HepG2 (cell line): ENCODE data around the gene ABCD1. TPM values are rescaled to one million over a fixed set of nuclear protein-coding genes. Genes with fewer than 3 reads are reported as not detected.

Experiments
- ATAC-seq: fragments of 200-7000 bp; cut with Tn5 transposase; 3 replicates; pipeline ENCODE4 v1.9.1; 2020; ENCODE audit warnings: mild to moderate bottlenecking, moderate library complexity
- BruUV-seq: library from RNA; stranded (reverse); fragments of 400-500 nt; replicated peaks from 2 replicates; lab custom pipeline; 2021; lab: Mats Ljungman, UMichigan
- CTCF ChIA-PET: fragments of 300-600 bp; formaldehyde crosslinking; extraction: SDS; loops from one replicate; lab custom pipeline; 2021; ENCODE audit warnings: low total read pairs, inconsistent platforms, low intra/inter-chr PET ratio; lab: Yijun Ruan, JAX
- POLR2A ChIA-PET: fragments of 350-600 bp; sonication (Branson Sonifier 250); formaldehyde crosslinking; loops from one replicate; lab custom pipeline; 2020; ENCODE audit warnings: antibody characterized with exemption, inconsistent platforms; lab: Yijun Ruan, JAX
- DNase-seq: peaks from one replicate; pipeline ENCODE4 v3.0.0-alpha.2; 2015; ENCODE audit warnings: low spot score
- FAIRE-seq: peaks from 3 replicates; lab custom pipeline; 2011; peaks lifted over from hg19 to GRCh38; lab: Jason Lieb, UNC
- H2AFZ ChIP-seq: one replicate; pipeline ENCODE4 v1.6.1; 2011; ENCODE audit warnings: low read length, inconsistent platforms
- H3K27ac ChIP-seq: fragments of 300-600 bp; 3 replicates; pipeline ENCODE4 v1.8.0; 2011; ENCODE audit warnings: mixed run types, mild to moderate bottlenecking, mixed read lengths, low read length, inconsistent platforms; ENCODE audit not compliant: insufficient read depth; ENCODE audit errors: extremely low read length
- H3K27me3 ChIP-seq, 2 experiments: fragments of 200-600 bp in 1 of 2; 2 replicates in 1 of 2; 3 replicates in 1 of 2; pipeline versions ENCODE4 v1.6.0 to v1.8.0; 2011; ENCODE audit warnings: low read length in 2 of 2, mild to moderate bottlenecking in 2 of 2, moderate library complexity in 2 of 2, inconsistent platforms in 1 of 2; ENCODE audit not compliant: insufficient read depth in 2 of 2, control insufficient read depth in 1 of 2
- H3K36me3 ChIP-seq, 2 experiments: fragments of 200-600 bp in 1 of 2; replicated peaks in 1 of 2; 2 replicates in 1 of 2; 3 replicates in 1 of 2; pipeline versions ENCODE4 v1.5.1 to v1.8.0; 2011; ENCODE audit warnings: low read length in 2 of 2, inconsistent platforms in 1 of 2; ENCODE audit not compliant: insufficient read depth in 2 of 2, control insufficient read depth in 1 of 2
- H3K4me1 ChIP-seq: 2 replicates; pipeline ENCODE4 v1.5.1; 2012; ENCODE audit warnings: low read length, inconsistent platforms; ENCODE audit not compliant: insufficient read depth
- H3K4me2 ChIP-seq: 2 replicates; pipeline ENCODE4 v1.6.0; 2011; ENCODE audit warnings: low read depth, low read length, inconsistent platforms
- H3K4me3 ChIP-seq, 3 experiments: fragments of 200-600 bp in 1 of 3; sonication (generic), shearing (Covaris generic) in 1 of 3; replicated peaks in 1 of 3; 2 replicates each; pipeline ENCODE4 v1.5.1; 2011 to 2016; ENCODE audit warnings: low read length in 3 of 3, inconsistent platforms in 2 of 3, low read depth in 2 of 3, mild to moderate bottlenecking in 2 of 3, control low read depth in 1 of 3, mixed read lengths in 1 of 3; ENCODE audit not compliant: insufficient read depth in 1 of 3
- H3K79me2 ChIP-seq: one replicate; pipeline ENCODE4 v1.6.1; 2011; ENCODE audit warnings: low read length, inconsistent platforms; ENCODE audit not compliant: insufficient read depth
- H3K9ac ChIP-seq: 2 replicates; pipeline ENCODE4 v1.6.0; 2011; ENCODE audit warnings: mild to moderate bottlenecking, low read depth, low read length, inconsistent platforms; ENCODE audit not compliant: insufficient read depth
- H3K9me3 ChIP-seq: 2 replicates; pipeline ENCODE4 v1.5.1; 2012; ENCODE audit warnings: mild to moderate bottlenecking, low read length
- H4K20me1 ChIP-seq: 2 replicates; pipeline ENCODE4 v1.6.0; 2011; ENCODE audit warnings: inconsistent platforms, mild to moderate bottlenecking, low read length, moderate library complexity; ENCODE audit not compliant: insufficient read depth
- GATAD2A ChIP-seq: IDR thresholded peaks from 2 replicates; pipeline ENCODE4 v1.6.1; 2016
- ISX ChIP-seq: sonication (generic); formaldehyde crosslinking; conservative IDR thresholded peaks from 2 replicates; pipeline ENCODE4 v1.5.0; 2020; ENCODE audit warnings: missing genetic modification reagents
- KDM5B ChIP-seq: sonication (generic); formaldehyde crosslinking; IDR thresholded peaks from 2 replicates; pipeline ENCODE4 v1.4.0; 2020; ENCODE audit warnings: missing genetic modification reagents, mild to moderate bottlenecking, borderline replicate concordance
- KLF11 ChIP-seq: IDR thresholded peaks from 2 replicates; pipeline ENCODE4 v1.6.1; 2016; ENCODE audit warnings: missing compliant biosample characterization
- PCBP2 ChIP-seq: fragments of 200-400 bp; formaldehyde crosslinking; optimal IDR thresholded peaks from 2 replicates; pipeline ENCODE3; 2018; ENCODE audit warnings: low read length, low read depth; ENCODE audit not compliant: poor library complexity, severe bottlenecking
- TBX3 ChIP-seq: fragments of 450-650 bp; IDR thresholded peaks from 2 replicates; pipeline ENCODE4 v1.6.1; 2017; ENCODE audit warnings: antibody characterized with exemption, mild to moderate bottlenecking, inconsistent platforms, borderline replicate concordance
- ZNF577 ChIP-seq: sonication (generic); formaldehyde crosslinking; IDR thresholded peaks from 2 replicates; pipeline ENCODE4 v1.4.0; 2020; ENCODE audit warnings: mild to moderate bottlenecking, low read depth, missing genetic modification reagents, borderline replicate concordance
- WGBS: methylation state at CpG from one replicate; pipeline ENCODE4 v1.1.6; 2017; ENCODE audit warnings: low lambda C conversion rate; 5-methylcytosine and 5-hydroxymethylcytosine counted together
- in situ Hi-C: cut with HindIII; loops from 2 replicates; pipeline ENCODE4 v1.10.0; 2017; ENCODE audit warnings: low pct_unique_long_range_greater_than_20kb; ENCODE audit not compliant: extremely low pct_ligation_motif_present
- intact Hi-C: fragments of 100-400 bp; cut with micrococcal nuclease; formaldehyde crosslinking; loops from one replicate; pipeline ENCODE4 v1.10.0; 2022; ENCODE audit not compliant: unreplicated experiment
- polyA plus RNA-seq, 8 experiments: library from polyadenylated mRNA; depleted of rRNA in 3 of 8; stranded (reverse) in 7 of 8; unstranded in 1 of 8; fragments of >200 nt; fragmentation: Illumina TruSeq in 4 of 8; extraction: Trizol in 4 of 8; gene quantifications; 2 replicates each; pipeline versions ENCODE4 v1.2.1 to v1.2.3, GENCODE V29; 2011 to 2016; ENCODE audit warnings: low read depth in 4 of 8, missing spikeins in 1 of 8, mixed read lengths in 1 of 8; ENCODE audit not compliant: insufficient read depth in 1 of 8
- total RNA-seq, 5 experiments: library from RNA; depleted of rRNA; stranded (reverse); fragments of >200 nt; fragmentation: Illumina TruSeq; extraction: Trizol; gene quantifications; 2 replicates each; pipeline ENCODE4 v1.2.3, GENCODE V29; 2016; ENCODE audit warnings: low read depth in 1 of 5
- TF ChIP-seq, protein P1 (sequence below): sonication (generic); formaldehyde crosslinking; IDR thresholded peaks from 2 replicates; pipeline ENCODE4 v1.5.1; 2020; ENCODE audit warnings: mild to moderate bottlenecking, moderate library complexity, missing genetic modification reagents
- TF ChIP-seq, protein P2 (sequence below): sonication (generic); formaldehyde crosslinking; IDR thresholded peaks from 2 replicates; pipeline ENCODE4 v1.4.0; 2020; ENCODE audit warnings: mild to moderate bottlenecking, low read depth, missing genetic modification reagents

Gene ABCD1
- total and polyA plus RNA-seq, 2 of the 13 experiments (the other 11 are each of a cell fraction or from before 2014, with no cell fraction given), result 11.4 to 15.9 TPM

GRCh38 chrX:153735274-153735673, 10.6 kb downstream of the ABCD1 start:
- peaks cover 3% of the 10 kb centered on the region; the same call in 1 of the 2 replicates for H4K20me1 ChIP-seq
- H3K36me3 ChIP-seq, result 0 out of 5 replicates have a peak, but pooled peaks cover 0 to 3% of the 10 kb centered on the region in 2 experiments
- H3K4me3 ChIP-seq, result no peak overlapping the region
- H3K4me2 ChIP-seq, result no peak overlapping the region
- no peak overlapping the region for H2AFZ ChIP-seq
- no peaks in the 10 kb centered on the region for H3K79me2 ChIP-seq
- TF ChIP-seq, protein P1, sequence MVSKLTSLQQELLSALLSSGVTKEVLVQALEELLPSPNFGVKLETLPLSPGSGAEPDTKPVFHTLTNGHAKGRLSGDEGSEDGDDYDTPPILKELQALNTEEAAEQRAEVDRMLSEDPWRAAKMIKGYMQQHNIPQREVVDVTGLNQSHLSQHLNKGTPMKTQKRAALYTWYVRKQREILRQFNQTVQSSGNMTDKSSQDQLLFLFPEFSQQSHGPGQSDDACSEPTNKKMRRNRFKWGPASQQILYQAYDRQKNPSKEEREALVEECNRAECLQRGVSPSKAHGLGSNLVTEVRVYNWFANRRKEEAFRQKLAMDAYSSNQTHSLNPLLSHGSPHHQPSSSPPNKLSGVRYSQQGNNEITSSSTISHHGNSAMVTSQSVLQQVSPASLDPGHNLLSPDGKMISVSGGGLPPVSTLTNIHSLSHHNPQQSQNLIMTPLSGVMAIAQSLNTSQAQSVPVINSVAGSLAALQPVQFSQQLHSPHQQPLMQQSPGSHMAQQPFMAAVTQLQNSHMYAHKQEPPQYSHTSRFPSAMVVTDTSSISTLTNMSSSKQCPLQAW, result no peak
- TF ChIP-seq GATAD2A (CRISPR knock-in tag) (no peak), KDM5B (CRISPR knock-in tag) (no peak), ZNF577 (CRISPR knock-in tag) (no peak), KLF11 (CRISPR knock-in tag) (no peak), TBX3 (no peak), PCBP2 (no peak), ISX (CRISPR knock-in tag) (no peak)
- TF ChIP-seq, protein P2, sequence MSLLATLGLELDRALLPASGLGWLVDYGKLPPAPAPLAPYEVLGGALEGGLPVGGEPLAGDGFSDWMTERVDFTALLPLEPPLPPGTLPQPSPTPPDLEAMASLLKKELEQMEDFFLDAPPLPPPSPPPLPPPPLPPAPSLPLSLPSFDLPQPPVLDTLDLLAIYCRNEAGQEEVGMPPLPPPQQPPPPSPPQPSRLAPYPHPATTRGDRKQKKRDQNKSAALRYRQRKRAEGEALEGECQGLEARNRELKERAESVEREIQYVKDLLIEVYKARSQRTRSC, result no peak
- no TSS peak for BruUV-seq
- no peaks in the 10 kb centered on the region for H3K27me3 ChIP-seq
- no peaks in the 10 kb centered on the region for H3K9me3 ChIP-seq
- ATAC-seq (no peak), FAIRE-seq (peak; percentile 21), DNase-seq (no peak)
- ChIA-PET CTCF (no interaction called here), POLR2A (no interaction called here)
- 90% methylated on average over 8 of the region's 9 CpGs for WGBS
- in situ Hi-C loops, result no loop called here
- no peak overlapping the region for H3K27ac ChIP-seq
- no peak overlapping the region for H3K9ac ChIP-seq
- H3K4me1 ChIP-seq, result peaks cover 24% of the 10 kb centered on the region
- intact Hi-C loops, result no loop called here
